ENCODE measurements around the gene EML1. TPM values are rescaled to one million over a fixed set of nuclear protein-coding genes. Genes with fewer than 3 reads are reported as not detected.

EML1 gene
- total and polyA plus RNA-seq, 7 experiments from 2014 or later: not detected

DNA sequence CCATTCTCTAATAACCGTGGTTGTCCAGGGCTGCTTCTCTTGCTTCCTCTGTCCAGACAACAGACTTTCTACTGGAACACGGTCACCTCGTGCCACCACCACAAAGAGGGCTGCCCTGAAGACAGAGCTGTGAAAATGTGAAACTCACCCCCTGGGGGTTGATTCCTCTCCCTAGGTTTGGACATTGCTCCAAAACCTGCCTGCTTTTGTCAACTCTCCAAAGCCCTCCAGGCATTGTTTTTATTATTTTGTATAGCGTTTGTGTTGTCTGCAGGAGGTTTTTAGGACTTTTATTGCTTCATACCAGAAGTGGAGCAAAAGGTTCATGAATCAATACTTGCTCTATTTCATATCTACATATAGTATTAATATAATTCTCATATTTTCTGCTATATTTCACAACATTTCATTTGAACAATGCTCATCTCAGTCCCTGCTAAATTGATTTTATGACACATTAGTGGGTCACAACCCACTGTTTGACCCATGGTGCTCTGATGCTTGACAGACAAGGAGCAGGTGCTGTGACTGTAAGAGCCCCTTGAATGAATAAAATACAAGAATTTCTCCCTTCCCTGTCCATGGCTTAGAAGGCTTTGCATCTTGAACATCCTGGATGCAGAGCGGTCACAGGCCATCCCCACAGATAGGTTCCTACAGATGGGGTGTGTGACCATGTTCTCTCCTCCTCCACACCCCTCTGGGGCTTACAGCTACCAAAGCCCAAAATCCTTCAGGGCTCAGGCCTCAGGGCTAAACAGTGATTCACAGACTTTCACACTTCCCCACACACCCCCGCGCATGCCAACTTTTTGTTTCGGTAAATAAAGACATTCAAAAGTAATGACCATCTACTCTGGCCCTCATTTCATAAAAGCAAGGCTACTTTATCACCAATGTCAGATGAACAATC lies 20.6 kb upstream of the EML1 start:
- Histone ChIP-seq H3K27me3 (ENCODE audit: control insufficient read depth in 2 of 2, insufficient read depth in 2 of 2, low read length in 2 of 2) (no peaks in the 10 kb centered on the region), H3K4me1 (ENCODE audit: control insufficient read depth in 2 of 2, insufficient read depth in 2 of 2, low read length in 2 of 2) (no peaks in the 10 kb centered on the region), H3K4me3 (ENCODE audit: low read length) (no peak overlapping the region), H3K36me3 (ENCODE audit: control insufficient read depth in 2 of 3, insufficient read depth in 3 of 3, low read length in 3 of 3) (no peaks in the 10 kb centered on the region), H3K27ac (ENCODE audit: low read depth, low read length) (no peak overlapping the region), H3K9me3 (ENCODE audit: control insufficient read depth in 2 of 3, low read length in 3 of 3) (no peaks in the 10 kb centered on the region)
- Mint-ChIP-seq H3K9me3 (peaks cover 0 to 5% (median 0%) of the 10 kb centered on the region in 11 donors), H3K4me1 (peaks cover 0 to 6% (median 0%) of the 10 kb centered on the region in 7 donors), H3K27me3 (peaks cover 4 to 42% (median 16%) of the 10 kb centered on the region in 5 donors), H3K36me3 (peaks cover 0 to 3% (median 0%) of the 10 kb centered on the region in 5 donors), H3K4me3 (no peak overlapping the region), H3K27ac (no peak overlapping the region)
- no peak for ATAC-seq
- CTCF ChIA-PET: no interaction called here
- POLR2A ChIA-PET: no interaction called here
- no peak for DNase-seq
- intact Hi-C loops (cut with micrococcal nuclease): no loop called here

GRCh38 chr14:99773521-99774497 lies 19.4 kb upstream of the EML1 start:
- POLR2A ChIA-PET: no interaction called here
- no peaks in the 10 kb centered on the region for H3K4me1 ChIP-seq (ENCODE audit: control insufficient read depth in 2 of 2, insufficient read depth in 2 of 2, low read length in 2 of 2)
- no peak for ATAC-seq

DNA sequence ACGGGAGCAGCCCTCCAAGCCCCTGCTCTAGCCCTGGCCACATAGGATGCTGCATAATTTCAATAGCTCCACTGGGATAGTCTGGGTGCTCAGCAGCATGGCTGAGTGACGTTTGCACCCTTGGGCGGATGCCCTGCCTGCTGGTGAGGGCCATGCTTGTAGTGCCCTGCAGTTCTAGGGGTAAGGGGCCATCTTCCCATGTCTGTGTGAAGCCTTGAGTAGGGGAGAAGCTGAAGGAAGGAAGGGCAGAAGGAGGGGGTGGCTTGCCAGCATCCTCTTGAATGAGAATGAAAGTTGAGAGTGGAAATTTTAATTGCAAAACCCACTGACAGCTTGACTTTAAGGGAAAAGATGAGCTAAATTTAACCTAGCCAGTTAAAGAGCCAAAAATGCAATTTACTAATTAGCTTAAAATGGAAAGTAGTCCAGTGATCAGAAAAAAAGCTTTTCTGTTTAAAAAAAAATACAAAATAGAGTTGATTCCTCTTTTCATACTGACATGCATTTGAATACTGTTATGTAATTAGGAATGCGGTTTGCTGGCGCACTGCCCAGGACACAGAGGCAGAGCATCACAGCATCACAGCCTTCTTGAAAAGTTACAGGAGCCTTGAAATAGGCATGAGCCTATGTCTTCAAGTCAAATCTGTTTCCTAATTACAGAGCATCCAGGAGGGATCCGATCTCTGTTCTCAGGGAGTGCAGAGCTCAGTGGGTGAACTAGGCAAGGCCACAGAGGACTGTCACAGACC lies 18.5 kb upstream of the EML1 start:
- POLR2A ChIA-PET: no interaction called here
- Mint-ChIP-seq H3K9me3 (peaks cover 0 to 19% (median 8%) of the 10 kb centered on the region in 11 donors), H3K4me3 (no peak overlapping the region), H3K27me3 (peaks cover 4 to 58% (median 36%) of the 10 kb centered on the region in 5 donors), H3K27ac (no peak overlapping the region), H3K36me3 (peaks cover 0 to 11% (median 0%) of the 10 kb centered on the region in 5 donors), H3K4me1 (peaks cover 0 to 6% (median 0%) of the 10 kb centered on the region in 7 donors)
- no peaks in the 10 kb centered on the region for H3K36me3 ChIP-seq (ENCODE audit: control insufficient read depth in 2 of 3, insufficient read depth in 3 of 3, low read length in 3 of 3)
- CTCF ChIA-PET: no interaction called here
- intact Hi-C loops (cut with micrococcal nuclease): no loop called here
- H3K4me3 ChIP-seq (ENCODE audit: low read length): no peak overlapping the region
- no peak for ATAC-seq
- H3K9me3 ChIP-seq (ENCODE audit: control insufficient read depth in 2 of 3, low read length in 3 of 3): peaks cover 0 to 4% (median 0%) of the 10 kb centered on the region in 3 experiments
- H3K4me1 ChIP-seq (ENCODE audit: control insufficient read depth in 2 of 2, insufficient read depth in 2 of 2, low read length in 2 of 2): no peaks in the 10 kb centered on the region
- no peak for DNase-seq
- no peak overlapping the region for H3K27ac ChIP-seq (ENCODE audit: low read depth, low read length)
- no peaks in the 10 kb centered on the region for H3K27me3 ChIP-seq (ENCODE audit: control insufficient read depth in 2 of 2, insufficient read depth in 2 of 2, low read length in 2 of 2)

More at GRCh38 chr14:99773521-99774497, 19.4 kb upstream of the EML1 start:
- no peak overlapping the region for H3K27ac Mint-ChIP-seq
- H3K4me1 Mint-ChIP-seq: peaks cover 0 to 6% (median 0%) of the 10 kb centered on the region in 7 donors
- no peaks in the 10 kb centered on the region for H3K9me3 ChIP-seq (ENCODE audit: control insufficient read depth in 2 of 3, low read length in 3 of 3)
- peaks cover 0 to 10% (median under 1%) of the 10 kb centered on the region in 11 donors for H3K9me3 Mint-ChIP-seq
- no peak overlapping the region for H3K4me3 ChIP-seq (ENCODE audit: low read length)
- H3K36me3 Mint-ChIP-seq: peaks cover 0 to 3% (median 0%) of the 10 kb centered on the region in 5 donors
- intact Hi-C loops (cut with micrococcal nuclease): no loop called here
- H3K27ac ChIP-seq (ENCODE audit: low read depth, low read length): no peak overlapping the region
- no peaks in the 10 kb centered on the region for H3K27me3 ChIP-seq (ENCODE audit: control insufficient read depth in 2 of 2, insufficient read depth in 2 of 2, low read length in 2 of 2)
- H3K4me3 Mint-ChIP-seq: no peak overlapping the region
- CTCF ChIA-PET: no interaction called here
- H3K27me3 Mint-ChIP-seq: peaks cover 4 to 50% (median 28%) of the 10 kb centered on the region in 5 donors
- no peak for DNase-seq
- H3K36me3 ChIP-seq (ENCODE audit: control insufficient read depth in 2 of 3, insufficient read depth in 3 of 3, low read length in 3 of 3): no peaks in the 10 kb centered on the region

GRCh38 chr14:99775351-99775750 lies 17.9 kb upstream of the EML1 start:
- Histone ChIP-seq H3K27me3 (ENCODE audit: control insufficient read depth in 2 of 2, insufficient read depth in 2 of 2, low read length in 2 of 2) (no peaks in the 10 kb centered on the region), H3K9me3 (ENCODE audit: control insufficient read depth in 2 of 3, low read length in 3 of 3) (peaks cover 0 to 5% (median 0%) of the 10 kb centered on the region in 3 experiments), H3K4me3 (ENCODE audit: low read length) (no peak overlapping the region), H3K4me1 (ENCODE audit: control insufficient read depth in 2 of 2, insufficient read depth in 2 of 2, low read length in 2 of 2) (no peaks in the 10 kb centered on the region), H3K27ac (ENCODE audit: low read depth, low read length) (no peak overlapping the region), H3K36me3 (ENCODE audit: control insufficient read depth in 2 of 3, insufficient read depth in 3 of 3, low read length in 3 of 3) (no peaks in the 10 kb centered on the region)
- Mint-ChIP-seq H3K9me3 (peaks cover 0 to 16% (median 8%) of the 10 kb centered on the region in 11 donors), H3K27me3 (peaks cover 4 to 52% (median 41%) of the 10 kb centered on the region in 5 donors), H3K4me1 (peaks cover 0 to 6% (median 0%) of the 10 kb centered on the region in 7 donors), H3K4me3 (no peak overlapping the region), H3K27ac (no peak overlapping the region), H3K36me3 (peaks cover 0 to 14% (median 0%) of the 10 kb centered on the region in 5 donors)
- ChIA-PET POLR2A (no interaction called here), CTCF (no interaction called here)
- DNase-seq: no peak
- no peak for ATAC-seq
- intact Hi-C loops (cut with micrococcal nuclease): no loop called here

DNA sequence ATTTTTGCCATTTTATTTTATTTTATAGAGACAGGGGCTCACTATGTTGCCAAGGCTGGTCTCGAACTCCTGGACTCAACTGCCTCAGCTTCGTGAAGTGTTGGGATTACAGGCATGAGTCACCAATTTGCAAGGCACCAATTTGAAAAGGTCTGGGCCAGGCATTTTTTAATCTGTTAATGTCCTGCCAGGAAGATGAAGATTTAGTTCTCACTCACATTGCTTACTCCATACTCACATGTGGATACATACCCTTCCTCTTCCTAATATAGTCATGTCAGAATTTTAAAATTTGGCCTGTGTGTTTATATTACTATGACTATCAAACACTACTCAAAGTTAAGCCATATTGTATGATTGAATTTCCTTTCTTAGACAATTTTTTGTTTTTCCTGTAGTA lies 15.3 kb upstream of the EML1 start:
- no peak overlapping the region for H3K4me3 Mint-ChIP-seq
- H3K27me3 Mint-ChIP-seq: peaks cover 21 to 57% (median 39%) of the 10 kb centered on the region in 5 donors
- Histone ChIP-seq H3K4me1 (ENCODE audit: control insufficient read depth in 2 of 2, insufficient read depth in 2 of 2, low read length in 2 of 2) (no peaks in the 10 kb centered on the region), H3K27ac (ENCODE audit: low read depth, low read length) (no peak overlapping the region), H3K27me3 (ENCODE audit: control insufficient read depth in 2 of 2, insufficient read depth in 2 of 2, low read length in 2 of 2) (no peaks in the 10 kb centered on the region), H3K9me3 (ENCODE audit: control insufficient read depth in 2 of 3, low read length in 3 of 3) (peaks cover 0 to 5% (median 0%) of the 10 kb centered on the region in 3 experiments), H3K4me3 (ENCODE audit: low read length) (no peak overlapping the region), H3K36me3 (ENCODE audit: control insufficient read depth in 2 of 3, insufficient read depth in 3 of 3, low read length in 3 of 3) (no peaks in the 10 kb centered on the region)
- no peak for ATAC-seq
- intact Hi-C loops (cut with micrococcal nuclease): no loop called here
- no peak for DNase-seq
- peaks cover 0 to 12% (median 0%) of the 10 kb centered on the region in 5 donors for H3K36me3 Mint-ChIP-seq
- CTCF ChIA-PET: no interaction called here
- H3K27ac Mint-ChIP-seq: no peak overlapping the region
- peaks cover 0 to 22% (median 11%) of the 10 kb centered on the region in 11 donors for H3K9me3 Mint-ChIP-seq
- peaks cover 0 to 6% (median 0%) of the 10 kb centered on the region in 7 donors for H3K4me1 Mint-ChIP-seq
- POLR2A ChIA-PET: no interaction called here

DNA sequence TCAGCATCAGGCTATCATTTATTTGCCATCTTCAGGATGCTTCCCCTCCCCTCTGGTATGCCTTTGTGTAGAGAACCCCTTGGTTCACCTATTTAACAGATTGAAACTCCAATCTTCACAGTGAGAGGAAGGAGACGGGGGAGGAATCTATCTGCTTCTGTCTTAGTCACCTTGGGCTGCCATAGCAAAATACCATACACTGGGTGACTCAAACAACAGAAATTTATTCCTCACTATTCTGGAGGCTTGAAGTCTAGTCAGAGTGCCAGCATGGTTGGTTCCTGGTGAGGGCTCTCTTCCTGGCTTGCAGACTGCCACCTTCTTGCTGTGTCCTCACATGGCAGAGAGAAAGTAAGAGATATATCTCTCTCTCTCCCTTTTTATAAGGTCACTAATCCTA lies 13.5 kb upstream of the EML1 start:
- Histone ChIP-seq H3K36me3 (ENCODE audit: control insufficient read depth in 2 of 3, insufficient read depth in 3 of 3, low read length in 3 of 3) (no peaks in the 10 kb centered on the region), H3K9me3 (ENCODE audit: control insufficient read depth in 2 of 3, low read length in 3 of 3) (peaks cover 0 to 5% (median 0%) of the 10 kb centered on the region in 3 experiments), H3K27me3 (ENCODE audit: control insufficient read depth in 2 of 2, insufficient read depth in 2 of 2, low read length in 2 of 2) (no peaks in the 10 kb centered on the region), H3K4me1 (ENCODE audit: control insufficient read depth in 2 of 2, insufficient read depth in 2 of 2, low read length in 2 of 2) (no peaks in the 10 kb centered on the region), H3K4me3 (ENCODE audit: low read length) (no peak overlapping the region), H3K27ac (ENCODE audit: low read depth, low read length) (no peak overlapping the region)
- no peak overlapping the region for H3K4me3 Mint-ChIP-seq
- H3K27ac Mint-ChIP-seq: no peak overlapping the region
- intact Hi-C loops (cut with micrococcal nuclease): no loop called here
- no peaks in the 10 kb centered on the region for H3K4me1 Mint-ChIP-seq
- POLR2A ChIA-PET: no interaction called here
- ATAC-seq (no peak), DNase-seq (no peak)
- H3K9me3 Mint-ChIP-seq: peaks cover 0 to 22% (median 11%) of the 10 kb centered on the region in 11 donors
- H3K27me3 Mint-ChIP-seq: peaks cover 17 to 57% (median 33%) of the 10 kb centered on the region in 5 donors
- H3K36me3 Mint-ChIP-seq: peaks cover 0 to 12% (median 0%) of the 10 kb centered on the region in 5 donors
- CTCF ChIA-PET: interaction anchor here (0.7 kb wide), 1 partner anchor 89 kb away, joined by 3 read pairs; no protein-coding TSS in a partner anchor
